ENCODE measurements around the gene IZUMO1.

- TF ChIP-seq, protein P1, sequence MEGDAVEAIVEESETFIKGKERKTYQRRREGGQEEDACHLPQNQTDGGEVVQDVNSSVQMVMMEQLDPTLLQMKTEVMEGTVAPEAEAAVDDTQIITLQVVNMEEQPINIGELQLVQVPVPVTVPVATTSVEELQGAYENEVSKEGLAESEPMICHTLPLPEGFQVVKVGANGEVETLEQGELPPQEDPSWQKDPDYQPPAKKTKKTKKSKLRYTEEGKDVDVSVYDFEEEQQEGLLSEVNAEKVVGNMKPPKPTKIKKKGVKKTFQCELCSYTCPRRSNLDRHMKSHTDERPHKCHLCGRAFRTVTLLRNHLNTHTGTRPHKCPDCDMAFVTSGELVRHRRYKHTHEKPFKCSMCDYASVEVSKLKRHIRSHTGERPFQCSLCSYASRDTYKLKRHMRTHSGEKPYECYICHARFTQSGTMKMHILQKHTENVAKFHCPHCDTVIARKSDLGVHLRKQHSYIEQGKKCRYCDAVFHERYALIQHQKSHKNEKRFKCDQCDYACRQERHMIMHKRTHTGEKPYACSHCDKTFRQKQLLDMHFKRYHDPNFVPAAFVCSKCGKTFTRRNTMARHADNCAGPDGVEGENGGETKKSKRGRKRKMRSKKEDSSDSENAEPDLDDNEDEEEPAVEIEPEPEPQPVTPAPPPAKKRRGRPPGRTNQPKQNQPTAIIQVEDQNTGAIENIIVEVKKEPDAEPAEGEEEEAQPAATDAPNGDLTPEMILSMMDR (IDR thresholded peaks at IDR 0.05): no peak
- TF ChIP-seq POLR2A (IDR thresholded peaks at IDR 0.05; ENCODE audit: low read length): no peak
- no peak for TF ChIP-seq HEYL (CRISPR knock-in tag; IDR thresholded peaks at IDR 0.05)
- no peak for TF ChIP-seq PHF8 (IDR thresholded peaks at IDR 0.05; ENCODE audit: borderline replicate concordance, low read depth)
- TF ChIP-seq JUN (IDR thresholded peaks at IDR 0.05): no peak
Measured at GRCh38 chr19:48696353-48697010, 50.2 kb downstream of the IZUMO1 start.
